ENCODE data around the gene SSTR4. TPM values are rescaled to one million over a fixed set of nuclear protein-coding genes. Genes with fewer than 3 reads are reported as not detected.

The SSTR4 gene
- total RNA-seq, 1 experiment from 2014 or later: not detected

- no peak for TF ChIP-seq REST (IDR thresholded peaks at IDR 0.05; ENCODE audit: insufficient read depth in 1 of 2, low read depth in 2 of 2, low read length in 1 of 2)
- no peak for TF ChIP-seq SIN3A (IDR thresholded peaks at IDR 0.05; ENCODE audit: borderline replicate concordance, insufficient read depth, low read depth, low read length)
- TF ChIP-seq TCF7L2 (IDR thresholded peaks at IDR 0.05; ENCODE audit: low read depth, low read length): no peak
- no peak for TF ChIP-seq POLR2AphosphoS5 (IDR thresholded peaks at IDR 0.05; ENCODE audit: low read depth, low read length)
- TF ChIP-seq, protein P1, sequence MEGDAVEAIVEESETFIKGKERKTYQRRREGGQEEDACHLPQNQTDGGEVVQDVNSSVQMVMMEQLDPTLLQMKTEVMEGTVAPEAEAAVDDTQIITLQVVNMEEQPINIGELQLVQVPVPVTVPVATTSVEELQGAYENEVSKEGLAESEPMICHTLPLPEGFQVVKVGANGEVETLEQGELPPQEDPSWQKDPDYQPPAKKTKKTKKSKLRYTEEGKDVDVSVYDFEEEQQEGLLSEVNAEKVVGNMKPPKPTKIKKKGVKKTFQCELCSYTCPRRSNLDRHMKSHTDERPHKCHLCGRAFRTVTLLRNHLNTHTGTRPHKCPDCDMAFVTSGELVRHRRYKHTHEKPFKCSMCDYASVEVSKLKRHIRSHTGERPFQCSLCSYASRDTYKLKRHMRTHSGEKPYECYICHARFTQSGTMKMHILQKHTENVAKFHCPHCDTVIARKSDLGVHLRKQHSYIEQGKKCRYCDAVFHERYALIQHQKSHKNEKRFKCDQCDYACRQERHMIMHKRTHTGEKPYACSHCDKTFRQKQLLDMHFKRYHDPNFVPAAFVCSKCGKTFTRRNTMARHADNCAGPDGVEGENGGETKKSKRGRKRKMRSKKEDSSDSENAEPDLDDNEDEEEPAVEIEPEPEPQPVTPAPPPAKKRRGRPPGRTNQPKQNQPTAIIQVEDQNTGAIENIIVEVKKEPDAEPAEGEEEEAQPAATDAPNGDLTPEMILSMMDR (IDR thresholded peaks at IDR 0.05): no peak
- CTCF ChIA-PET: no interaction called here
- ATAC-seq (no peak), DNase-seq (ENCODE audit: low read depth, low spot score) (no peak)
- intact Hi-C loops (cut with micrococcal nuclease; ENCODE audit: unreplicated experiment) (no loop called here), in situ Hi-C loops (cut with HindIII; ENCODE audit: low pct_unique_long_range_greater_than_20kb, low sequenced_read_pairs) (no loop called here)
- H3K36me3 ChIP-seq (ENCODE audit: control insufficient read depth, insufficient read depth, low read length): no peaks in the 10 kb centered on the region
- H3K27me3 ChIP-seq (ENCODE audit: control insufficient read depth, insufficient read depth, low read length): peaks cover 8% of the 10 kb centered on the region
- no TSS peak for BruUV-seq (replicated peaks)
- no peaks in the 10 kb centered on the region for H3K4me1 ChIP-seq (ENCODE audit: control insufficient read depth, insufficient read depth, low read length)
- H3K9me3 ChIP-seq (ENCODE audit: control insufficient read depth, insufficient read depth, low read depth, low read length): no peaks in the 10 kb centered on the region
- POLR2A ChIA-PET: no interaction called here
- no peak overlapping the region for H3K27ac ChIP-seq (ENCODE audit: low read length)
- H3K4me3 ChIP-seq (ENCODE audit: low read depth in 2 of 2, low read length in 2 of 2): no peak overlapping the region
Measured at GRCh38 chr20:23065266-23066201, 30.4 kb downstream of the SSTR4 start.

- no TSS peak for BruUV-seq (replicated peaks)
- intact Hi-C loops (cut with micrococcal nuclease; ENCODE audit: unreplicated experiment): no loop called here
- in situ Hi-C loops (cut with HindIII; ENCODE audit: low pct_unique_long_range_greater_than_20kb, low sequenced_read_pairs): no loop called here
- Histone ChIP-seq H3K9me3 (ENCODE audit: control insufficient read depth, insufficient read depth, low read depth, low read length) (no peaks in the 10 kb centered on the region), H3K4me3 (ENCODE audit: low read depth in 2 of 2, low read length in 2 of 2) (no peak overlapping the region), H3K27ac (ENCODE audit: low read length) (no peak overlapping the region), H3K27me3 (ENCODE audit: control insufficient read depth, insufficient read depth, low read length) (peaks cover 8% of the 10 kb centered on the region; the same call in 1 of the 2 replicates), H3K36me3 (ENCODE audit: control insufficient read depth, insufficient read depth, low read length) (no peaks in the 10 kb centered on the region), H3K4me1 (ENCODE audit: control insufficient read depth, insufficient read depth, low read length) (no peaks in the 10 kb centered on the region)
- TF ChIP-seq, protein P1 (IDR thresholded peaks at IDR 0.05): no peak
- TF ChIP-seq SIN3A (IDR thresholded peaks at IDR 0.05; ENCODE audit: borderline replicate concordance, insufficient read depth, low read depth, low read length) (no peak), REST (IDR thresholded peaks at IDR 0.05; ENCODE audit: insufficient read depth in 1 of 2, low read depth in 2 of 2, low read length in 1 of 2) (no peak), POLR2AphosphoS5 (IDR thresholded peaks at IDR 0.05; ENCODE audit: low read depth, low read length) (no peak), TCF7L2 (IDR thresholded peaks at IDR 0.05; ENCODE audit: low read depth, low read length) (no peak)
- ATAC-seq: no peak
- CTCF ChIA-PET: no interaction called here
- POLR2A ChIA-PET: no interaction called here
- no peak for DNase-seq (ENCODE audit: low read depth, low spot score)
Measured at GRCh38 chr20:23066772-23067171, 31.7 kb downstream of the SSTR4 start.

Data from Panc1 (cell line).